GM18861 (cell line): ENCODE data around the gene PLSCR4.

ENCODE experiments used
- ATAC-seq: cut with Tn5 transposase; IDR thresholded peaks from one replicate; pipeline ENCODE4 v1.9.1; 2021; ENCODE audit not compliant: unreplicated experiment

The PLSCR4 gene

DNA sequence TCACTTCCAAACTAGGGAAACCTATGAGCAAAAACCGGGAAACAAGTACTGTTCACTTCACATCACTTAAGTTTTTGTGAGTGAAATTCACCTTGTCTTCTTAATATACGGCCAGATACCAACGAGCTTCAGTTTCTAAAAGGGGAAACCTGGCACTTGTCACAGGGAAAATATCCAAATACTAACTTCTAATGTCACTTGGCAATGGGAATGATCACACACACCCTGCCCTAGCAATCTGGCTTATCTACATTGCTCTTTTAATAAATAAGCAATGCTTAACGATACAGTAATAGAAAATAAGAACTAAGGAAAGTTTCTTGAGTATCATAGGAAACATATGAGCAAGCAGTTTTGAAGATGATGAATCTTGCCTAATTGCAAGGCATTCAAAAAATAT, 55.3 kb downstream of the PLSCR4 start:
- ATAC-seq: no peak

DNA sequence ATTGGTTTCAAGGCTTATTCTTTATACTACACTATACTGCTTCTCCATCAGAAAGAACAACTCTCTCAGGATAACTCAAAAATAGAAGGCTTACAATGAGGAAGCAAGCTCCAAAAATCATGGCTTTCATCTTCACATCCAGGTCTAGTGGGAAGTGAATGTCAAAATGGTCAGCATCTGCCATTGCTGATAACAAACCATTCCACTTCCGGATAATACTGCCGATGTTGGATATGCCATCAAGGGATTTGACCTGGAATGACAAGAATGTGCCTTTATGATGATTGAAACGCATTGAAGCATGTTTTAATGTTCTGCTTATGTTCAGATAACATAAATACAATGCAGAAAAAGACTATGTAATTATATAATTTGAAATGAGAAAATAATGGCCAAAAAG, 55.9 kb downstream of the PLSCR4 start:
- ATAC-seq: no peak

DNA sequence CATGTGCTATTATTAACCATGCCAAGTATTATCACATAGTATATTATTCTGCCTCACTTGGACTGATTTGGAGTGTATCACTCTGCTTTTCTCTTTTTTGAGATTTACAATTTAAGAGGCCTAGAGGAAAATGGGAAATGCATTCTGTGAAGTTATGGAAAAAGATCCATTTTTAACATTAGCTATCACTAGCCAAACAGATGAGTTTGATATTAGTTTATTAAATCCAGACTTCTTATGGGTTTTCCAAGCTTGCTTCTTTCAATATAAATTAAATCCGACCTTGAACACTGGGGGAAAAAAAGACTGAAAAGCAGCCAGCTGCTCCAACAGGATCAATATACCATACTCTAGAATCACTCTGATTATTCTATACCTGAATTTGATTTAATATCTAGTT, 59.9 kb downstream of the PLSCR4 start:
- no peak for ATAC-seq

DNA sequence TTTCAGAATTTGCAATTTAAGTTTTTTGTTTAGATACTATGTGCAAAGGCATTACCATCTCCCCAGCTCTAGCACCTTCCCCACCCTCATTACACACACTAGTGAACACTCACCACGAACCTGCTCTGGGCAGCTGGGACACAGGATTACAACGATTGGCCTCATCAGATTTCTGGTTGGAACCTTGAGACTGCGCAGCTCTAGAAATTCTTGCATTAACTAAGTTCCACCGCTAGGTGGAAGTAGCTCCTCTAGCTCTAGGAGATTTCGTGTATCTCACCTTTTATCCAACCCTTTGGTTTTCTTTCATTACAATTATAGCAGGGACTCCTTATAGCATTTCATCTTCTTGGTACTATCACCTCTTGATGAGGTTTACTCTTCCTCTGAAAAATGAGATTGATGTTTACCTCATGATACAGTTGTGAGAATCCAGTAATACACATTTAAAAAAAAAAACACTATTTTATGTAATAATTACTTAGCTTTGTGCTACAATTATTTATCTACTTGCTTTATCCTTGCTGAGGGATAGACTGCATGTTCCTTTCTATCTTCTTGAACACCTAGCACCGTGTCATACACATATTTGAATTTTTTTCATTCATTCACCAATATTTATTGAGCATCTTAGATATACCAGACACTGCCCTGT, 61.3 kb downstream of the PLSCR4 start:
- ATAC-seq: peak; percentile 94

DNA sequence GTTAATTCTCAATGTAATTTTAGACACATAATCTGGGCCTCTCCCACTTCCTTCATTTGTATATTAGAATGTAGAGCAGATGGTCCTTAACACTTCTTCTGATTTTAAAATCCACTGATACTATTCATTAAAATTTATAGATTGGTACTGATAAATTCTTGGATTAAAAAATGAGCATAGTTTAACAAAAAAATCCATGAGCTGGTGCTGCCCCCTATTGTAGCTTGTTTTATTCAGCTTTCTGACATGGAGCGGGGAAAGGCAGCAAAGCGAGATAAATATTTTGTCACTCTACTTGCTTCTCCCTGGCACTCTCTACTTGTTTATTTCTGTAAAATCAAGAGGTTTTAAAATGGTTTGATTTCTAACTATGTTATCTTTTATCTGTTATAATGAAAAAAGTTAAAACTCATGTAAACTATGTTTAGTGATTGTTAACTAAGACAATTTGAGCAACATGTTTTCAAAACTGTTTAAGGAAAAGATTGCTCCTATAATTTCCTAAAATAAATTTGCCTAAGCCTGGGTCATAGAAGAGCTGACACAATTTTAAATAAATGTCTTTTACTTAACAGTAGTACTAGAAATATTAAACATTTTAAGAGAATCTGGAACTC, 63.5 kb downstream of the PLSCR4 start:
- ATAC-seq: no peak

DNA sequence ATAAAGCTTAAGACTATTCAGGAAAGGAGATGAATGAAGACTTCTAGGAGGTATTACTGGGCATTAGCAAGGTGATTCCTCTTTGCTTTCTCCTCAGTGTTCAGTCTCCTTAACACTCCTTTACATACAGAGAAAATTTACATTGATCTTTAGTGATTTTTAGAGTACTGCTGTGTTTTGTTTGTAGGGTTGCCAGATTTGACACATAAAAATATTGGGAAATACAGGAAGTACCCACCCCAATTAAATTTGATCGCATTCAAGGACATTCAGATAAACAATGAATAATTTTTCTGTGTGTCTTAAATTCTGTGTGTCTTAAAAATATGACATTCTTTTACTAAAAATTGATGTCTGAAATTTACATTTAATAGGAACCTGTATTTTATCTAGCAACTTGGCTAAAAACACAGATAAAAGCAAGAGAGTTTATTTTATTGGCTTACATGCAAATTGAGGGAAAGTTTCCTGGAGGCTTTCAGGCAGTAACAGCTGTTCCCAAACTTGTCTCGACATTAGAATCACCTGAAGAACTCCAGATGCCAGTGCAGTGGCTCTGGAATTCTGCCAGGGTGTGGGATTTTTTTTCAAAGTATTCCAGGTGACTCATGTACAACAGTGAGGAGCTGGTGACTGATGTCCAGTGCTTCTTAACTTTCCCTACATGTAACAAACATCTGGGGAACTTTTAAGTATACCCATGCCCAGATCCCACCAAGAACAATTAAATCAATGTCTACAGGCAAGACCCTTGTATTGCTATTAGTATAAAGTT, 66.5 kb downstream of the PLSCR4 start:
- ATAC-seq: no peak

DNA sequence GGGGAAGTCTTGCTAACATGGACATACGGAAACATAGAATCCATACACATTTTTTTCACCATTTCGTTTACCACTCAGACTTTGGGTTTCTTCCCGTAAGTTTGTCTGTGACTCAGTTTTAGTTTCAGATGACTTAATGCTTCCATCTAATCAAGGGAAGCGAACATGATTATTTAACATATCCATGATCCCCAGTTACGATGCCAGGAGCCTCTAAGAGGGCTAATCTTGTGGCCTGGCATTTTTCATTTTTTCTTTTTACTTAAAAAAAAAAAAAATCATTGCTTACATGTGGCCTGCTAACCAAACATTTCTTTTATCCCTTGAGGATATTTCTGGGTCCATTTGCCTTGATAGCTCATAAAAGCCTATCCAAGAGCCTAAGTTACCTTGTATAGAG, 69.7 kb downstream of the PLSCR4 start:
- ATAC-seq: no peak

DNA sequence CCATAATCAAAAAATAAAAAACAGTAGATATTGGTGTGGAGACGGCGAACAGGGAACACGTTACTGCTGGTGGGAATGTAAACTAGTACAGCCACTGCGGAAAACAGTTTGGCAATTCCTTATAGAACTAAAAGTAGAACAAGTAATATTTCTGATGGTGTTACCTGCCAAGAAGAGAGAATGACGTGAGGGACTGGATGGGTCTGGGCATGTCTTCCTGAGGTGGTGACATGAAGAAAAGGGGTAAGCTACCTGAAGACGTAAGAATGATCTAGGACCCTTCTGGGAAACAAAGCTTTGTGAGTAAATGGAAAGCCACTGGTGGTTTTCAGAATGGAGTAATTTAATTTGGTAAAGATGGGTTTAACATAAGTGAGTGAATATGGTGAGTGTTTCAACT, 70.5 kb downstream of the PLSCR4 start:
- ATAC-seq: no peak

DNA sequence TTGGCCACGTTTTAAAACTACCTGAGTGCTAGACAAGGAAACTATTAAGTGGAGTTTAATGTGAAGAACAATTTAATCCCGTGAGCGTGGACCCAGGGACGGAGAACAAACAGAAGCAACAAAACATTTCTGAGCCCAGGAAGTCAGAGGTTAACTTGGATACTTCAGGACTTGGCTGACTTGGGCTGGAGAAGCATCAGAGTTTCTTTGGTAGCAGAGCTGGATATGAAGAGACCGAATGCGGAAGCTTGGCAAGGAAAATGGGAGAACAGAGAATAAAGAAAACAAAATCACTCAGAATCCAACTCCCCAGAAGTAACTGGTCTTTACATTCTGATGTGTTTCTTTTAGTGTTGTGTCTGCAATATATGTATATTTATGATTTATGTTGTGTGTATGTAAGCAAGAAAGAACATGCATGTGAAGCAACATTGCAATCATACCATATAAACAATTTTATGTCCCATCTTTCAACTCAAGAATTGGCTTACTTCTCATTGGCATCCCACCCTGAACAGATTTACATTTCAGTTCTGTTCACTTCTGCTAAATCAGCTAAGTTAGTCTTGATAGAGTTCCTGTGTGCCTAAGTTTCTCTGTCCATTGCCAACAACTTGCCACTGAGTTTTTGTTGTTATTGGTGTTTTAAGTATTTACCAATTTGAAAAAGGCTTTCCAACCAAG, 72.8 kb downstream of the PLSCR4 start:
- no peak for ATAC-seq

DNA sequence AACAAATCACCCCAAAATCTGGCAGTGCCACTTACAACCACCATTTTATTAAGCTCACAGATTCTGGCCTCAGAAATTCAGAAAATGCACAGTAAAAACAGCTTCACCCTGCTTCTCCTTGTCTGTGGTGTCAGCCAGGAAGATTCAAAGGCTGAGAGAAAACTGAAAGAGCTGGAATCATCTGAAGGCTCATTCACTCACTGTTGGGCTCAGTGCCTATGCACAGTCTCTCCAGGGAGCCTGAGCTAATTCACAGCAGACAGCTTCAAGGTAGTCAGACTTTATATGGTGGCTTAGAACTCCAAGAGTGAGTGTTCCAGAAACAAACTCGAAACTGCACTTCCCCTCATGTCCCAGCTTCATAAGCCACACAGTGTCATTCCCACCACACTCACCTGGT, 73.4 kb downstream of the PLSCR4 start:
- ATAC-seq: no peak

DNA sequence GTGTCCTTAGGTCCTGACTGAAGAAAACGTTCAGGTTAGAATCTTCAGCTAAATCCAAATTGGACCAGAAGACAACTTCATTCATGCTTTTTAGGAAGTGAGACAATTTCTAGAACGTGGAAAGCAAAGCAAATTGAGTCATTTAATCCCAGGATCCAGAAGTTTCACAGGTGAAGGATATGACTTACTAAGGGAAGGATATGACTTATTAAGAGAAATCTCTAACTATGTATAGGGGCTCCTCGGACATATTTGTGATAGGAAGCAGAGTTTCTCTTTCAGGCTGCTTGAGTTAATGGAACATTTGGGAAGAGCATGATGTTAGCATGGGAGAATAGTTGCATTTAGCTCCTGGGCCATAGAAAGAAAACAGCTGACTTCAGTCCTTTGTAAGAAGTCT, 73.8 kb downstream of the PLSCR4 start:
- no peak for ATAC-seq

DNA sequence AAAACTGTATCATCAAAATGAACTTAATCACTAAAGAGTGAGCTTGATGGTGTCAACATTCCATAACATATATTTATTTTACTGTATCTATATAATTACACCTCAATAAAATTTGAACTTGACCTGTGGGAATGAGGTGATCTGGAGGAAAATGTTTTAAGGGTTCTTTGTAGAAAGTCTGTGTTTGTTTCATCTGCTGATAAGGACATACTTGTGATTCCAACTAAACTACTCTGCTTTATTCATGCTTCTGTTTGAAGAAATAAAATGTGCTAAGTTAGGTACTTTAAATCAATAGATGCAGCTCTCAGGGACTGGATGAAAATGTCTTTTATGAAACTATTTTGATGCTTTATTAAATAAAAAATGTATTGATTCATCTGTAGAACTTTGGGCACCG, 78.3 kb downstream of the PLSCR4 start:
- no peak for ATAC-seq

DNA sequence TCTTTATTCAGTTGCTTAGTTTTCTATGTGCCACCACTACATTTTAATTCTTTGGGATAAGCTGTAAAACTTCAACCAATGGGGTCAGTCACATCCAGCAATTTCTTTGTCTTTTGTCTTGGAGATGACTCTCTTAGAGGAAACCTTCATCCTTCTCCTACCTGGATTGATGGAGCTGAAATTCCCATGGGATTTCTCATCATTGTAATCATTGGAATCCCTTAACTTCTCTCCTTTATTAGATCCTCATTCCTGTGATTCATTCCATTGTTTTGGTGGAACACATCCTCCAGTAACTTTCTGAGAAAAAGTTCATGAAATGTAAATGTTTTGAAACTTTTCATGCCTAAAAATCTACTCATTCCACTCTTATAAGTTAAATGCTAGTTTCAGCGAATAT, 80.3 kb downstream of the PLSCR4 start:
- ATAC-seq: no peak

DNA sequence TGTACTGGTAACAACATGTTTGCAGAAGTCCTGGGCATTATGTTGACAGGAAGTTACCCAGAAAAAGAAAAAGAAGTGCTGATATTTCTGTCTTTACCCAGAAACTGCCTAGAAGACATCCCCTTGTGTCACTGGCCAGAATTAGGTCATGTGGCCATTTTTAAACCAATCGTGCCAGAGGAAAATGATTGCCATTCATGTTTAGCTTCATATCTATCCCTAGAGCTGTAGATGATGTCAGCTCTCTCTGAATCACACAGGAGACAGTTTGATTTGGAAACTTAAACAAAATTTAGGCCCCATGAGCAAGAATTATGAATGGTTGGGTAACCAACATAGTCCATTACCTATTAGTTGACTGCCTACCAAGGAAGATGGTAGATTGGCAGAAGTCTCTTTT, 81.0 kb downstream of the PLSCR4 start:
- ATAC-seq: no peak

DNA sequence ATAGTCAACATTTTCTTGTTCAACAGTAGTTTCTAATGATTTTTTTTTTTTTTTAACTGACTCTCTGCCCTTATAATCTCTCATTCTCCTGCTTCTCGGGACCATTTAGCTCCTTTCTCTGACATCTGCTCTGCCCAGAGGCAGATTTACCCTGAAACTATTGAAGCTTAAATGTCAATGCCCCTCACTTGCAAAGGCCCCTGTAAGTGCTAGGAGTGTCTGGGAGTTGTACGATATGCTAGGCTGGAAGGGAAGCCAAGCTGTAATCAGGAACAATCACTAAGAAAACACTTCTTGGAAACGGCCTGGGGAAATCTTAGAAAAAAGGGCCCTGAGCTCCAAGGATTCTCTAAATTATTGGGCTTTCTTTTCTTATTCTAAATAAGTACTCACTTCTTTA, 84.1 kb downstream of the PLSCR4 start:
- no peak for ATAC-seq

DNA sequence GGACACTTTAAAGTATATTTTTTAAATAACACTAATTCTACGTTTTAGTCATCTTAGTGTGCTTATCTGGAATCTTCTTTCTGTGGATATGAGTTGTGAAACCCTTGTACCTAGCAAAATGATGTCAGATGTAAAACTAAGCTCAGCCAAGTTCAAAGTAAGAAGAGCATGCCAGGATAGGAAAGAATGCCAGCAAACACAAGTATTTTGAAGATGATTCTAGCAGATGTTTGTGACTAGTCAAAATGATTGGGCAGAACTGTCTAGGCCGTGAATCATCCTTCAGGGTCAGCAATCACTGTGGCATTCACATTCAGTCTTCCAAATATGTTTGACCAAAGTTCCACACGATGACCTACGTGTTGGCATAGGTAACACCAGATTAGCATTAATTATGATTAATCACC, 84.5 kb downstream of the PLSCR4 start:
- ATAC-seq: no peak

DNA sequence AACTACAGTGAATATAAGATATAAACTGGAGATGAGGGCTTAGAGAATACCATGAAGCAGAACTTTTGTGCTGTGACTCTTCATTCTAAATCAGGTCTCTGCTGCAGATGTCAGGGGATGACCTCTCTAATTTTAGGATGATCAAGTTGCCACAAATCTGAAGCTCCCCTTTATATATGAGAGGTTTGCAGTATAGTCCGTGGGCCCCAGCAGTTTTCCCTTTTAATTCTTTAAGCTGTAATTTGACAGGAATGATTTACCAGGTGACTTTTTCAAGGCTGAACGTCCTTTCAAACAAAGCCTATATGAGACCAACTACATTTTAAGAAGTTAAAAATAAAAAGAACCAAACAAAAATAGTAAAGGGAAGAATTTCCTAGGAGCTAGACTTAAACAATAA, 85.0 kb downstream of the PLSCR4 start:
- ATAC-seq: no peak

DNA sequence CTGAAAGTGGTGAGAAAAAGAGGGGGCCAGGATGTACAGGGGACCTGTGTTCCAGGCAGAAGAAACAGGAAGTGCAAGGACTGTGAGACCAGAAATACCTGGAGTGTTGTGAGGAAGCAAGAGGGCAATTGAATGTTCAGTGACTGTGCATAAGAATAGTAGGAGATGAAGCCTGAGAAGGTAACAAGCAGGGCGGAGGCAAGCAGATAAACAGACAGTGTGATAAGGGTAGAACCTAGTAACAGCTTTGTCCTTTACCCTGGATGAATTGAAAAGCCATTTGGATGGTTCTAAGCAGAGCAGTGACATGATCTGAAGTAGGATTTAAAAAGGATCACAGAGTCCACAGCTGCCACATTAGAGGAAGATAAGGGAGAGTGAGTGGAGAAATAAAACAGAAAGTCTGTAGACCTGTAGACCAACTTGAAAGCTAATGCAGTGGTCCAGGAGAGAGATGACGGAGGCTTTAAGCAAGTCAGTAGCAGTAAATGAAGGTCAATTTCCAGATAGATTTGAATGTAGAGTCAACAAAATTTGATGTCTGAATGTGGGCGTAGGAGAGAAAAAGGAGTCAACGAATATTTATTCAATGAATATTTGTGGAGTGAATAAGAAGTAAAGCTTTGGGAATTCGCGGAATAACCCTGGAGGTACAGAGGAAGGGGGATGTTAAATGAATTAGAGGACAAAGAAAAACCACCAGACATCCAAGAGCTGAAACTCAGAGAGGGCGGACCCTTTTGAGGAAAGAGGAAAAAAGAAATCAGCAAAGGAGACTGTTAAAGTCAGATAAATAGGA, 85.7 kb downstream of the PLSCR4 start:
- ATAC-seq: no peak

DNA sequence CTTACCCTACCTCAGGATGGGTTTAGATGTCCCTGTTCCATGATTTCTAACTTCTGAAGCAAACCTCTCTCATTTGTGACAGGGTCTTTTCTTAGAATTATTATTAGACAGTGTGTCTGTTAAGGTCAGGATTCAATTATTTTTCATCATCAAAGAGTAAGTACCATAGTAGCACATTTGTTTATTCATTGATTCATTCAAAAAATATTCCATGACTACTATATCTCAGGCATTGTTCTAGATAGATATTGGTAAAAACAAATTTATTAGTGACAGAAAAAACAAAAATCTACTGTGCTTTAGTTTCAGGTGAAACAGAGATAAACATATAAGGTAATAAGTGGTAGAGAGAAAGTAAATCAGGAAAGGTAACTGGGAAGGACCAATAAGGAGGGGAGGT, 86.4 kb downstream of the PLSCR4 start:
- ATAC-seq: no peak

DNA sequence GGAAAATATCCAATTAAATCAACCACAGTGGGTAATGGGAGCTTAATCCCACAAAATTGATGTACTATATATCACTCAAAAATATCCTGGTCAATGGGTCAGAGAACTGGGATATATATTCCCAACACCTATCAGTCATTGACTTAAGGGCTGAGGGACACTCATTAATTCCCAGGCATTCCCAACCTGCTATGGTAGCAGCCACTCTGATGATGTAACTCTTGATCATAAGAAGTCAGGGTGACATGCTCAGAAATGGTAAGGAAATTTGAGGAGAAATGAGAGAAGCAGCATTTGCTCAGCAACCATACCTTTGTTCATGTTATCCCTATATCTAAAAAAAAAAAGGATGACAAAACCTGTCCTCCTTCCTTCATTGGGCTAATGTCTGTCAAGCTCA, 86.8 kb downstream of the PLSCR4 start:
- no peak for ATAC-seq

DNA sequence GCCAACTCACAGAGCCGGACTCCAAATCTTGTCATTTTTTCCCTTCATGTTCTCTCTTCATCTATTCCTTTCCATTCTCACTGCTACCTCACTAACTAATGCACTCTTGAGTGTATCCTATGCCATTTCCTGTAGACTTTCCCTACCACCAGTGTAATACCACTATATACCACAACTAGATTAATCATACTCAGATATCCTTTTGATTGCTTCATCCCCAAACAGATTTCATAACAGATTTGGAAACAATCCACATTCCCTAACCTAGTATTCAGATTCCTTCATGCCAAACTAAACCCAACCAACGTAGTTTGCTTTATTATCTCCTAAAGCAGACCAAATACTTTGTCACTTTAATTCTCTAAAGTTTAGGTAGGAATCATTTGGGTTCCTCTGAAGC, 87.3 kb downstream of the PLSCR4 start:
- ATAC-seq: no peak
